WERI-Rb-1 (cell line): Measurements from ENCODE around the gene ANXA2.

ENCODE experiments used
- DNase-seq: peaks from one replicate; pipeline ENCODE4 v3.0.0-alpha.2; 2020
- H3K27ac ChIP-seq: fragments of 250-450 bp; sonication (Bioruptor Pico); 2 replicates; pipeline ENCODE4 v1.5.1; 2020; ENCODE audit warnings: mild to moderate bottlenecking, moderate library complexity
- H3K27me3 ChIP-seq: fragments of 250-450 bp; sonication (Bioruptor Pico); 2 replicates; pipeline ENCODE4 v1.5.1; 2021; ENCODE audit warnings: mild to moderate bottlenecking, low read depth, moderate library complexity; ENCODE audit not compliant: insufficient read depth, severe bottlenecking
- H3K36me3 ChIP-seq: fragments of 250-450 bp; sonication (Bioruptor Pico); 2 replicates; pipeline ENCODE4 v1.5.1; 2020; ENCODE audit warnings: mild to moderate bottlenecking, moderate library complexity
- H3K4me3 ChIP-seq: 2 replicates; pipeline ENCODE4 v1.5.1; 2011; ENCODE audit warnings: low read depth, mild to moderate bottlenecking, control low read depth, low read length
- H3K9me3 ChIP-seq: fragments of 250-450 bp; sonication (Bioruptor Pico); 2 replicates; pipeline ENCODE4 v1.5.1; 2021; ENCODE audit warnings: mild to moderate bottlenecking, moderate library complexity; ENCODE audit not compliant: severe bottlenecking
- CTCF ChIP-seq: IDR thresholded peaks from 2 replicates; pipeline ENCODE4 v1.5.1; 2011; ENCODE audit warnings: low read depth, mild to moderate bottlenecking, control low read depth, inconsistent platforms, low read length

Gene ANXA2

GRCh38 chr15:60394689-60395097 lies 3.1 kb downstream of the ANXA2 start:
- no peak for TF ChIP-seq CTCF
- no peaks in the 10 kb centered on the region for H3K27me3 ChIP-seq
- H3K27ac ChIP-seq = no peak overlapping the region
- no peaks in the 10 kb centered on the region for H3K36me3 ChIP-seq
- DNase-seq = no peak
- H3K9me3 ChIP-seq = no peaks in the 10 kb centered on the region
- no peak overlapping the region for H3K4me3 ChIP-seq

- Histone ChIP-seq H3K27ac (no peak overlapping the region), H3K27me3 (no peaks in the 10 kb centered on the region), H3K4me3 (no peak overlapping the region), H3K9me3 (no peaks in the 10 kb centered on the region), H3K36me3 (no peaks in the 10 kb centered on the region)
- no peak for DNase-seq
- TF ChIP-seq CTCF = no peak
These were observed 4.6 kb downstream of the ANXA2 start for GRCh38 chr15:60392986-60393790.

DNA sequence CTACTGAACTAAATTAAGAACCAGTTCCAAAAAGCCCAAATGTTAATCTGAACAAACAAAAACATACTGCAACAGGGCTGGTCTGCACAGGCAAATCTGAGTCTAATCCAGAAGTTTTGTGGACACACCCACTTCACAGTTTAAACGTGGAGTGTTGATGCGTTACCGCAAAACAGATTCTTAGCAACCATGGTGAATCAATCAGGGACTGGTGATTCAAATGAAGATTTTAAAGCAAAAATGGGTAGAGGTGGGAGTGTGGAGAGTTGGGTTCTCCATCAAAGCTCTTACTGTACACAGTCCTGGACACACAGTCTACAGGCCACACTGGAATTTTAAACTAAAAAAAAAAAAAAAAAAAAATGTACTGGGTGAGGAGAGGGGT lies 5.2 kb downstream of the ANXA2 start:
- H3K27ac ChIP-seq = no peak overlapping the region
- no peaks in the 10 kb centered on the region for H3K36me3 ChIP-seq
- no peak overlapping the region for H3K4me3 ChIP-seq
- H3K27me3 ChIP-seq = no peaks in the 10 kb centered on the region
- H3K9me3 ChIP-seq = no peaks in the 10 kb centered on the region
- no peak for TF ChIP-seq CTCF
- no peak for DNase-seq

DNA sequence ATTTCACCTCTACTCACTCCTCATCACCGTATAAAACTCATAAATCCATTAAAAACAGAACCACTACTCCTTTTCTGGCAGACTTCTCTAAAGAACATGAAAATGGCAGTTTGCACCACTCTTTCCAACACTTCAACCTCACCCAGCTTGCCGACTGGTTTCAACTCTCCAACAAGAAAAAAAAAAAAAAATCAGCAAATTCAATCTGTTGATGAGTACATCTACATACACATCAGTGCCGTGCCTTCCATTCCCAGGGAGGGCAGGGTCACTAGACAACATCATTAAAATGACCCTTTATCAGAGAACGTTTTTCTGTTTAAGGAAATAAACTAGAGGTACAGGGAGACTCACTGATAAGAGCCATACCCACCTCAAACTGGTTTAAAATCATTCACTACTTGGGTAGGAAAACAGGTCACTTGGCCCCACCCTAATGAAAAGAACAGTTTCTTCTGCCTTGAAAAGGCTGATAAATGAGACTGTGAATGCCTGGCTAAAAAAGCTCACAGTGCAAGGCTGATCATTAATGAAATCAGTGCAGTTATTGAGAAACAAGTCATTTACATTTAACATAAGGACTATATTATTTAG lies 6.0 kb downstream of the ANXA2 start:
- Histone ChIP-seq H3K27ac (no peak overlapping the region), H3K9me3 (no peaks in the 10 kb centered on the region), H3K36me3 (no peaks in the 10 kb centered on the region), H3K27me3 (no peaks in the 10 kb centered on the region), H3K4me3 (no peak overlapping the region)
- DNase-seq = no peak
- no peak for TF ChIP-seq CTCF

- Histone ChIP-seq H3K27ac (peak overlapping the region; percentile 40), H3K4me3 (no peak overlapping the region), H3K36me3 (no peaks in the 10 kb centered on the region), H3K9me3 (no peaks in the 10 kb centered on the region), H3K27me3 (no peaks in the 10 kb centered on the region)
- peak; percentile 85 for DNase-seq
- TF ChIP-seq CTCF = 0 out of 2 replicates have a peak, but pooled peaks have one; percentile 9
These were observed 6.8 kb downstream of the ANXA2 start for GRCh38 chr15:60390871-60391501.
